Measurements from ENCODE around the gene BARX2.

- TF ChIP-seq EZH2phosphoT487 (IDR thresholded peaks at IDR 0.05; ENCODE audit: borderline replicate concordance, low read depth) (no peak), YY1 (IDR thresholded peaks at IDR 0.05; ENCODE audit: low read depth) (no peak), CTCF (IDR thresholded peaks at IDR 0.05) (no peak)
Measured at GRCh38 chr11:129391821-129392220, 16.2 kb downstream of the BARX2 start.
